ENCODE results near the gene NCKAP5L.

GRCh38 chr12:49805409-49805808 is 22.8 kb downstream of the NCKAP5L start:
- TF ChIP-seq CTCF (IDR thresholded peaks at IDR 0.05), result no peak
- no peak for TF ChIP-seq POLR2A (IDR thresholded peaks at IDR 0.05)

Measured in testis (tissue), 2 donors.